GM19397 (cell line): Measurements from ENCODE around the gene S1PR1.
"Not testable (repeated sequence)": the region's sequence is repeated elsewhere in the genome, so short reads cannot be mapped to it uniquely, and the experiment has no call there.

ENCODE experiments used
- ATAC-seq: cut with Tn5 transposase; IDR thresholded peaks from one replicate; pipeline ENCODE4 v1.9.1; 2021; ENCODE audit warnings: mild to moderate bottlenecking, moderate library complexity; ENCODE audit not compliant: unreplicated experiment

S1PR1 gene

DNA sequence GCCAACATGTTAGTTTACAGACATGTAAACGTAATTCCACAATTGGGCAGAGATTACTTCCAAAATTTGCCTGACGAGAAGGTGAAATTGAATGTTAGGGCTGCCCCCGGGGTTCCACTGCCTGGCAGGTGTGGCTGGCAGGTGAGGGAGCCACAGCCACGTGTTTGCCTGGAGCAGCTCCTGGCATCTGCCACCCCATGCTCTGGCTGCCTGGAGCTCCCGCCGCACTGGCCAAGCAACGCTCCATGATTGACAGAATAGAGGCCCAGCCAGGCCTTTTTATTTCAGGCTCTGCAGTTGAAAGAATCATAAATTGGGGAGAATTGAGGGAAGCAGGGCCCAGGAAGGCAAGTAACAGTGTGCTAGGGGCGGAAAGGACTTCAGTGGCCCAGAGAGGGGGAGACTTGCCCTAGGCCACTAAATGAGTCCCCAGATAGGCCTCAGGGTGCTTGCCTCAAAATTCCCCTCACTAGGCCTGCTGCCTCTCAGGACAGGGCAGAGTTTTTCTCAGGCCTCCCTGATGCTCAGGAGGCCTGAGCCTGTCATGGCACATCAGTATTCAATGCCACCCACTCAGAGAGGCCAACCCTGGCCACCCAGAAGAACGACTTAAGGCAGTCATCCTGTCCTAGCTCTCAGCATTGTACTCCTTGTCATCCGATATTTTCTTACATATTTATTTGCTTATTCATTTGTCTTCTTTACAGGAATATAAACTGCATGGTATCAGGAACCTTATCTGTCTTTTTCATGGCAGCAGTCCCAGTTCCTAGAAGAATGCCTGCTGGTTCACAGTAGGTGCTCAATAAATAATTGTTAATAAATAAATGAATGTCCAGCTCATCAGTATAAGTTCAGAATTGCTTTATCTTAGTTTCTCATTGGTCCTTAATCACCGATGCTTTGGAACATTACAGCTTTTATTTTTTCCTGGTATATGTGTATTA lies 16.6 kb upstream of the S1PR1 start:
- no peak for ATAC-seq

DNA sequence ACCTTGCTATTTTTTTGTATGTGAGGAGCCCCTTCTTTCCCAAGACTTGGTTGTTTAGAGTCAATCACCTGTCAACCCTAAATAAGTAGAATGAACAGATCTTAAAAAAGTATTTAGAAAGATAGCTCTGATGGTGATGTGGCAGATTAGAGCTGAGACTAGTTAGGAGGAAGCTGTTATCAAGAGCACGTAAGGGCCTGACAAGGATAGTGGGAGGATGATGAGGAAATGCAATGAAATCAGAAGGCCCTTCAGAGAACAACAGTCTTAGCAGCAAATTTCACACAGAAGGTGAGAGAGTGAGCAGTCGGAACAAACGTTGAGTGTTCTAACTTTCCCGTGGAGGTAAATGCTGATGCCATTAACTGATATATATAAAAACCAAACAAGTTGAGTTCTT lies 15.9 kb upstream of the S1PR1 start:
- ATAC-seq = no peak

DNA sequence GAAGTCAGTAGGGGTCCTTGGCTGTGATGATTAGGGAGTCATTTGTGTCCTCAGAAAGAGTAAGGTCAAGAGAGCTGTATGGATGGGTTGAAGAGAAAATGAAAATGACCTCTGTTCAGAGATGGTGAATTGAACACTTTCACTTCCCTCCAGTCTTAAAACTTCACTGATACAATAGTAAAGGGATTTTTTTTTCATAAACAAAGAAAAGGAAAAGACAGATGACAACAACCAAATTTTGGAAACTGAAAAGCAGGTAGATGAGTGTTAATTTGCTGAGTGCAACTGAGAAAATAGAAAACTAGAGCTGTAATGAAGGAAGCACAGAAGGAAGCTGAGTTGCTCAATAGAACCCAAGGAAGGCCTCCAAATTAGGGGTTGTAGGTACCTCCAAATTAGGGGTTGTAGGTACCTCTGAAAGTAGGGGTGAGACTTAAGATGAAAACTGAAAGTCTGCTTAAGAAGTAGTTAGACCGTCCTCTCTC lies 14.8 kb upstream of the S1PR1 start:
- ATAC-seq = peak; percentile 93

DNA sequence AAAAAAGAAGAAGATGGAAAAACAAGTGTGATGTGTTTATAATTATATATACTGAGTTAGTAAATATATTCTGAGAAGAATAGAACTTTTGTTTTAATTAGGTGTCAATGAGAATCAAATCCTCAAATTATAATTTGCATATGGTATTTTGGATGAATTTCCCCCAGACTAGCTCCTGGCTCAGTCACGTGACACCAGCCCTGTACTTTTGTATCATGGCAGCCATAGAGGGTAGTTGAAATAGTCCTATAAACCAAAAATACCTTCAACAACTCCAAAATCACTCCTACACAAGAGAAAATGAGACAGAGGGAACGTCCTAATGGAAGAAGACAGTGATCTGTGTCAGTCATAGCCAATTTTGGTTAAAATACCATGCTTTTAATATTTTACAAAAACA lies 9.0 kb upstream of the S1PR1 start:
- ATAC-seq = no peak

DNA sequence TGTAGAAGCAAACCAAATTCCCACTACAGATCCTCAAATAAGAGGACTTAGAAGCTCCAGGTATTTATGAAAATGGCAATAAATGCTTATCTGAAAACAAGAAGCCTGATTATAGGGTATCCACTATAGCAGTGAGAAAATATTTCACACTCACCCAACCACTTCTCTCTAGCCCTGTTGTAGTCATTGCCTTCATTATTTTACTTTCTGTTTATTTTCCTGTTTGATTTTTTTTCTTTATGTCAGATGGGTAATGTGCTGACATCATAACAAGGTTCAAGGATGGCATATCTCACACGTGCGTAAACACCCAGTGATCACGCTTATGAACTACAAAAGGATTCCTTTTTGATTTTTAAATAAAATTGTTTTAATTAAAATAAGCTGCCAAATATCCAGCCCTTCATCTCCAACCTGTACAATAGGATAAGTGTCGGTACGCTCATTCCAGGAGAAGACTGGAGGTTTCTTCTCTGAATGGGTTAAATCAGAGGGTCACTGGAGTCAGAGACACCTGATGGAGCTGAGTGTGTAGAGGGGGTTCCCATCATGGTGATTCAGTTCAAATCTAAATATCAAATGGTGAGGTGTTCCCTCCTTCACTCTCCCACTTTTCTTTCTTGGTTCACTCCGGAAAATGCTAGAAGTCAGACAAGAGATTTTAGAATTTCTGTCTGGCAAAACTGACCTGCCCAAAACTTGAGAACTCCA lies 8.2 kb upstream of the S1PR1 start:
- ATAC-seq = no peak

DNA sequence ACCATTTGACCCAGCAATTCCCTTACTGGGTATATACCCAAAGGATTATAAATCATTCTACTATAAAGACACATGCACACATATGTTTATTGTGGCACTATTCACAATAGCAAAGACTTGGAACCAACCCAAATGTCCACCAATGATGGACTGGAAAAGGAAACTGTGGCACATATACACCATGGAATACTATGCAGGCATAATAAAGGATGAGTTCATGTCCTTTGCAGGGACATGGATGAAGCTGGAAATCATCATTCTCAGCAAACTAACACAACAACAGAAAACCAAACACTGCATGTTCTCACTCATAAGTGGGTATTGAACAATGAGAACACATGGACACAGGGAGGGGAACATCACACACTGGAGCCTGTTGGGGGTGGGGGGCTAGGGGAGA lies 4.6 kb upstream of the S1PR1 start:
- ATAC-seq = not testable (repeated sequence)

DNA sequence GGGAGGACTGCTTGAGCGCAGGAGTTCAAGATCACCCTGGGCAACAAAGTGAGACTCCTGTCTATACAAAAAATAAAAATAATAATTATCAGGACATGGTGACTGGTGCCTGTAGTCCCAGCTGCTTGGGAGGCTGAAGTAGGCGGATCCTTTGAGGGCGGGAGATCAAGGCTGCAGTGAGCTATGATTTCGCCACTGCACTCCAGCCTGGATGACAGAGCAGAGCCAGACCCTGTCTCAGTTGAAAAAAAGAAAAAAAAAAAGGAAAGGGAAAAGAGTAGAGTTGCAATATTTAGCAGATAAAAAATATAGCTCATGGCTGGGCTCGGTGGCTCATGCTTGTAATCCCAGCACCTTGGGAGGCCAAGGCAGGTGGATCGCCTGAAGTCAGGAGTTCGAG lies 3.3 kb upstream of the S1PR1 start:
- no peak for ATAC-seq

DNA sequence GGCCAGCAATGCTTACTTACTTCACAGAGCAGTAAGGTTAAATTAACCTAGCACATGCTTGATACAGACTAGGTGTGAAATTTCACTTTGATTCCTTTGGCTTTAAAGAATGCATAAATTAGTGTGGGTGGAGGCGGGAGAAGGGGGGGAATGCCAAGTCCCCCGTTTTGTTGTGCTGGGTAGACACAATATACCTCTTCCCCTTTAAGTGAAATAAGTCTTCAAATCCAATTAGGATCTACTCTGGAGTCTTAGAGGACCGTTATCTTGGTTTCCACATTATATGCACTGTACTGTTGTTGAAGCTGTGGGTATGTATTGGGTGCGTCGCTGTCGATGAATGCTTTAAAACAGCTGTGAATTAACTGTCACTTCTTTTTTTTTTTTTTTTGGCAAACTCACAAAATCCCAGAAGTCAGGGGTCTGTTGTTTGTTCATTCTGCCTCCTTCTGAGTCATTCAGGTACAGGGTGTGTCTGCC lies 1.6 kb upstream of the S1PR1 start:
- ATAC-seq = no peak

DNA sequence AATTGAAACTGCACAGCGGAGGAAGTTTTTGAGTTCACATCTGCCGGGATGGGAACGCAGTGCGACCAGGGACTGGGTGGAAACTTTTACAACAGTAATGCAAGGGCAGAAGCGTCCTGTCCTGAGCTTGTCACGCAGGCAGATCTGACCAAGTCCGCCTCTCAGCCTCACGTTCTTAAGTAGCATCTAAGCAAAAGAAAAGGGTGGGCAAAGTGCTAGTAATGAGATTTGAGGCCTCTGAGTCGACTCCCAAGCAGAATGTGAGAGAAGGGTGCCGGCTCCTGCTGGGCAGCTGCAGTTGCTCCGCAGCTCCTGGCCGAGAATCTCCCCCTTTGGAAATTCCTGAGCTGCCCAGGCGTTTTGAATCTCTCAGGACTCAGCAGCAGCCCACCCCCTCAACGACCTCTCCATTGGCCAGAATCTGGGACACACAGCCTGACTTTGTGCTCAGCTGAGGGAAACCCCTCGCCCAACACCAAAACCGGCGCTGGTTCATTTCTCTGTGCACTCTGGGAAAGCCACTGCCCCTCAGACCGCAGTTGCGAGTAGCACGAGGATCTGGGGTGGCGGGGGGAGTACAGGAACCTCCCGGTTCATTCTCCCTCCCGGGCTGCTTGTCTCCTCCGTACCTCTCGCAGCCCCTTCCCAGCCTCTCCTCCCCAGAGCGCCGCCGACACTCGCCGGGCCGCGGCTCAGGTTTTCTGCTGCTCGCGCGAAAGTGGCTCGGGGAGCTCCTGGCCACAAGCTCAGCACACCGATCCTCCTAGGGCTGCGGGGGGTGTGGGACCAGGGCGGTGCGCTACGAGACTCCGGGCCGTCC lies 913 bp upstream of the S1PR1 start:
- peak; percentile 54 for ATAC-seq

DNA sequence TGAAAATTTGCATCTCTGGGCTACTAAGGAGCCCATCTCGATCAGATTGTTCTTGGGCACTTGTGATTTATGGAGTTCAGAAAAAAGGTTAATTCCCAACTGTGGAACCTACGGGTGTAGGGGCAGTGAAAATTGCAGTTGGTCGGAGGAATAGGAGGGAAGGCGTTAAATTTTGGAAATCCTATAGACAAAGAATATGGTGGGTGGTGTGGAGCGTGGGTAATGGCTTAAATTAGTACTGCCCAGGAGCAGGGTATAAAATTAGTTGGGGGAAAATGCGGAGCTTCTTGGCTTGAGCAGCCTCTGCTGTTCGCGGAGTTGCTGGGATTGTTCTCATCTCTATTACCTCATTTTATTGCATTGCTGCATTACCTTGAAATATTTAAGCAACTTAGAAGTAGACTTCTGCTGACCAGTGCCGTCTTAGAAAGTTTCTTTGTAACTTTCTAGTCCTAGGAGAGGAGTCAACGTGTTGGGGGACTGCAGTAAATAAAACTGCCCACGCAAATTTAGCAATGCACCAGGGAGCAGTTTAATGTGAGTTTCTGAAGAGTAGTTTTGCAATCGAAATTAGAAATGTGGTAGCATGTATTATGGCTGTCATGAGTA lies 514 bp downstream of the S1PR1 start:
- no peak for ATAC-seq

DNA sequence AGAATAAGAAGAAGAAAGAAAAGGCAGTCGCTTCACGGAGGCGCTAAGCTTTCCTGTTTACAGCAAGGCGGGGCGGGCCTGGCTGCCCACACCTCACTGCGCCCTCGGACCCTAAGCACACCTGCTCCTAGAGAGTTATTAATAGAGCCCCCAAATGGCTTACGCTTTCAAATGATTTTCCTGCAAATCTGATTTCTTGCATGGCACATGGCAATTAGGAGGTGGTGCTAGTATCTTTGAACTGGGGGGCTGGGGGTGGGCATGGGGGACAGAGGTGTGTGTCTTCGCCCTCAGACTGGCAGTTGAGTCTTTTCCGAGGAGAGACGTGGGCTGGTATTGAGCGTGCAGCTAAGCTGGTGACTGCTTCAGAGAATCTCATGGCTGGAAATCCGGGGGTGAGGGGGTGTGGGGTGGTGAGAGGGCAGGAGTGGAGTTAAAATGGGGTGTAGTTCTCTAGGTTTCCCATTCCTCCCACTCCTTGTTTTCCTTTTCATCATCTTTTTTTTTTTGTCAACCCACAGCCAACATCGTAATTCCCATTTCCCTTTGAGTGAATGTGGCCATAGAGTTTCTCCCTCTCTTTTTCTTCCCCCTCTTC lies 1.3 kb downstream of the S1PR1 start:
- no peak for ATAC-seq

DNA sequence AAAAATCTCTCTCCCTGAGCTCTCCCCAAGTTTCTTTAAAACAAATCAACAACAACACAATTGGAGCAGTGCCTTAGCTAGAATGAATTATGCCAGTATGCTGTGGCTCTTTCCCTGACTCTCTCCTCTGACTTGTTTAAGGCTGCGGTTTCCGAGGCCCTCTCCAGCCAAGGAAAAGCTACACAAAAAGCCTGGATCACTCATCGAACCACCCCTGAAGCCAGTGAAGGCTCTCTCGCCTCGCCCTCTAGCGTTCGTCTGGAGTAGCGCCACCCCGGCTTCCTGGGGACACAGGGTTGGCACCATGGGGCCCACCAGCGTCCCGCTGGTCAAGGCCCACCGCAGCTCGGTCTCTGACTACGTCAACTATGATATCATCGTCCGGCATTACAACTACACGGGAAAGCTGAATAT lies 1.9 kb downstream of the S1PR1 start:
- no peak for ATAC-seq

DNA sequence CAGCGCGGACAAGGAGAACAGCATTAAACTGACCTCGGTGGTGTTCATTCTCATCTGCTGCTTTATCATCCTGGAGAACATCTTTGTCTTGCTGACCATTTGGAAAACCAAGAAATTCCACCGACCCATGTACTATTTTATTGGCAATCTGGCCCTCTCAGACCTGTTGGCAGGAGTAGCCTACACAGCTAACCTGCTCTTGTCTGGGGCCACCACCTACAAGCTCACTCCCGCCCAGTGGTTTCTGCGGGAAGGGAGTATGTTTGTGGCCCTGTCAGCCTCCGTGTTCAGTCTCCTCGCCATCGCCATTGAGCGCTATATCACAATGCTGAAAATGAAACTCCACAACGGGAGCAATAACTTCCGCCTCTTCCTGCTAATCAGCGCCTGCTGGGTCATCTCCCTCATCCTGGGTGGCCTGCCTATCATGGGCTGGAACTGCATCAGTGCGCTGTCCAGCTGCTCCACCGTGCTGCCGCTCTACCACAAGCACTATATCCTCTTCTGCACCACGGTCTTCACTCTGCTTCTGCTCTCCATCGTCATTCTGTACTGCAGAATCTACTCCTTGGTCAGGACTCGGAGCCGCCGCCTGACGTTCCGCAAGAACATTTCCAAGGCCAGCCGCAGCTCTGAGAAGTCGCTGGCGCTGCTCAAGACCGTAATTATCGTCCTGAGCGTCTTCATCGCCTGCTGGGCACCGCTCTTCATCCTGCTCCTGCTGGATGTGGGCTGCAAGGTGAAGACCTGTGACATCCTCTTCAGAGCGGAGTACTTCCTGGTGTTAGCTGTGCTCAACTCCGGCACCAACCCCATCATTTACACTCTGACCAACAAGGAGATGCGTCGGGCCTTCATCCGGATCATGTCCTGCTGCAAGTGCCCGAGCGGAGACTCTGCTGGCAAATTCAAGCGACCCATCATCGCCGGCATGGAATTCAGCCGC lies 2.5 kb downstream of the S1PR1 start:
- no peak for ATAC-seq

DNA sequence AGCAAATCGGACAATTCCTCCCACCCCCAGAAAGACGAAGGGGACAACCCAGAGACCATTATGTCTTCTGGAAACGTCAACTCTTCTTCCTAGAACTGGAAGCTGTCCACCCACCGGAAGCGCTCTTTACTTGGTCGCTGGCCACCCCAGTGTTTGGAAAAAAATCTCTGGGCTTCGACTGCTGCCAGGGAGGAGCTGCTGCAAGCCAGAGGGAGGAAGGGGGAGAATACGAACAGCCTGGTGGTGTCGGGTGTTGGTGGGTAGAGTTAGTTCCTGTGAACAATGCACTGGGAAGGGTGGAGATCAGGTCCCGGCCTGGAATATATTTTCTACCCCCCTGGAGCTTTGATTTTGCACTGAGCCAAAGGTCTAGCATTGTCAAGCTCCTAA lies 3.2 kb downstream of the S1PR1 start:
- no peak for ATAC-seq

DNA sequence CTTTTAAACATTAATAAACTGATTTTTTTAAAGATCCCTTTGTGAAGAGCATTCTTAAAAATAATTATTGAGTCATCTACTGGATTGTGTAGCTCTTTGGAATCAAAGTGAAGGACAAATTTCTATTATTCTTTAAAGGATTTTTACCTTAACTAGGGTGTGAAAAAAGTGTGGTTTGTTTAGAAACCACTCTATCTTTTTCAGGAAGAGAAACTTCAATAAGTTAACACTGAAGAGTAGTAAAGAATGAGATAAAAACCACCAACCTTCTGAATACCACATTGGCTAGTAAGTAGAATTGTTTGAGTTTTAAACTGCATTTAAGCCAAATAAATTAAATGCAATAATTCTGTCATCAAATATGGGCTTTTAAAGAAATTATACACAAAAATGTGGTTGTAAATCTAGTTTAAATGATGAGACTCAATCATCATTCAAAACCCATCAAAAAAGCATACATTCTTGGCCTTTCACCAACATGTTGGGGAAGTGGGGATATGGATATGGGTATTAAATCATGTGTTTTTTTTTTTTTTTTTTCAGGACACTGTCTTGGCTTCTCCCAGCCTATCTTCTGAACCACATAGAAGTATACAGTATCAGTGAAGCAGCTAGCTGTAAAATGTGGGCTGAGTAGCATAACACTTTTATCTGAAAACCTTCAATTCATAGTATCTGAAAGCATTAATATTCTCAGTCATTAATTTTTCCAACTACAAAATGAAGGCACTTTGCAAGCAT lies 4.8 kb downstream of the S1PR1 start:
- no peak for ATAC-seq

DNA sequence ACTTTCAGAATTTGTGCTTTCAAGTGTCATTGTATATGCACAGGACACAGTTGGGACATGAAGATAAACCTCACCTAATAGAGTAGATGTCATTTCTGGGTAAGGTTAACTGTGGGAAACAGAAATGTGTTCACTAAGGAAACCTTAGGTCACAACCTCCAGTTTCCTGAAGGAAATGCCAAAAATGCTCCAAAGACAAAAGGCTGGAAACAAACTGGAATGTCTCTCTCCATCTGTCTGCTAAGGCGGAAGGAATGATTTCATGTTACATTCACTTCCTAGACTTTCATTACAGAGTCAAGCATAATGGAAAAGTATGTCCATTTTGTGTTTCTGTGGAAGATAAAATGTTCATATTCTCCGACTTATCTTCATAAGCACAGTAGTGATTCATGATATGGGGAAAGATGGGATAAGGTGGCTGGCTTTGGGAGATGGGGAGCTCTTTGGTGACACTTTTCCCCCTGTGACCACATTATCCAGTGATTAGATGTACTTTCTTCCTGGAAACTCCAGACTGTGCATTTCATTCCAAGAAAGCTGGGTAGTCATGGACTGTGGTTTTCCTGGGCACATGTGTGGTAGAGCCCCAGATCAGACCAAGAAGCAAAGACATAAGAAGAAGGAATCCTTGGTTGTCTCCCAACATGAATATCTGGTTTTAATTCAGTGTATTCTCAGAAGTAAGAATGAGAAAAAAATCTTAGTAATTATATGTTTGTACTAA lies 5.7 kb downstream of the S1PR1 start:
- ATAC-seq = no peak

DNA sequence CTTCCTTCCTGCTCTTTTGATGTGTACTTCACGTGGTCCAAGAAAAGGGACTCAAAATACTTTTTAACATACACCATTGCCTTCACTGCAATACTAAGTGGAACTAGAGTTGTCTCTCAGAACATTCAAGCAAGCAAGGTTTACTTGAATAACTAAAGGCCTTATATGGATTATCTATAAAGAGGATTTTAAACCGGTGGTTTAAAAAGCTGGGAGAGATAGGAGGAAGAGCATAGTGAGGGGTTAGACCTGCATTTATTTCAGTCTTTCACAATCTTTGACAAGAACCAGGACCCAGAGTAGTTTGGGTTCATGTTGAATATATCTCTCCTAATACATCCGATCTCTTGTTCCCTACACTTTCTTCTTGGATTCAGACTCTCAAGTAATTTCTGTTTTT lies 6.9 kb downstream of the S1PR1 start:
- no peak for ATAC-seq

DNA sequence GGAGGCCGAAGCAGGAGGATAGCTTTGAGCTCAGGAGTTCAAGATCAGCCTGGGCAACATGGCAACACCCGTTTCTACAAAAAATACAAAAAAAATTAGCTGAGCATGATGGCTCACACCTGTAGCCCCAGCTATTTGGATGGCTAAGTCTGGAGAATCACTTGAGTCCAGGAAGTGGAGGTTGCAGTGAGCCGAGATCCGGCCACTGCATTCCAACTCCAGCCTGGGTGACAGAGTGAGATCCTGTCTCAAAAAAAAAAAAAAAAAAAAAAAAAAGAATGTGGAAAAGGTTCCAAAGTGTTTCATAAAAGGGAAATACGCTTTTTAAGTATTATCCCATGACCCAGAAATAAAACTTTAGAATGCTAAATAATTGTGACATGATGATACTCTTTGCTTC lies 8.0 kb downstream of the S1PR1 start:
- ATAC-seq = no peak
